Measurements from ENCODE around the gene RPS18. TPM values are rescaled to one million over a fixed set of nuclear protein-coding genes. Genes with fewer than 3 reads are reported as not detected.

RPS18 gene
- total and polyA plus RNA-seq, 9 of the 15 experiments (the other 6 are each of a cell fraction or from before 2014, with no cell fraction given) = 5,023 to 17,516 (median 8,131) TPM

- TF ChIP-seq GATA2 (CRISPR knock-in tag; IDR thresholded peaks at IDR 0.05) = no peak
- TF ChIP-seq, protein P1, sequence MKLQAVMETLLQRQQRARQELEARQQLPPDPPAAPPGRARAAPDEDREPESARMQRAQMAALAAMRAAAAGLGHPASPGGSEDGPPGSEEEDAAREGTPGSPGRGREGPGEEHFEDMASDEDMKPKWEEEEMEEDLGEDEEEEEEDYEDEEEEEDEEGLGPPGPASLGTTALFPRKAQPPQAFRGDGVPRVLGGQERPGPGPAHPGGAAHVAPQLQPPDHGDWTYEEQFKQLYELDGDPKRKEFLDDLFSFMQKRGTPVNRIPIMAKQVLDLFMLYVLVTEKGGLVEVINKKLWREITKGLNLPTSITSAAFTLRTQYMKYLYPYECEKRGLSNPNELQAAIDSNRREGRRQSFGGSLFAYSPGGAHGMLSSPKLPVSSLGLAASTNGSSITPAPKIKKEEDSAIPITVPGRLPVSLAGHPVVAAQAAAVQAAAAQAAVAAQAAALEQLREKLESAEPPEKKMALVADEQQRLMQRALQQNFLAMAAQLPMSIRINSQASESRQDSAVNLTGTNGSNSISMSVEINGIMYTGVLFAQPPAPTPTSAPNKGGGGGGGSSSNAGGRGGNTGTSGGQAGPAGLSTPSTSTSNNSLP (IDR thresholded peaks at IDR 0.05; ENCODE audit: borderline replicate concordance, low read depth, low read length) = no peak
- TF ChIP-seq MAFG (tag; conservative IDR thresholded peaks at IDR 0.05) = no peak
- no peak for TF ChIP-seq ZNF354B (CRISPR knock-in tag; IDR thresholded peaks at IDR 0.05)
- TF ChIP-seq YY1 (IDR thresholded peaks at IDR 0.05; ENCODE audit: borderline replicate concordance in 1 of 3, control insufficient read depth in 1 of 3, extremely low read depth in 1 of 3, insufficient read depth in 3 of 3, insufficient read length in 1 of 3, insufficient replicate concordance in 2 of 3, low read depth in 1 of 3, low read length in 2 of 3) = no peak
- no peak for TF ChIP-seq DLX4 (CRISPR knock-in tag; IDR thresholded peaks at IDR 0.05)
- no peak for TF ChIP-seq XRCC5 (IDR thresholded peaks at IDR 0.05; ENCODE audit: low read depth, low read length)
- no peak for TF ChIP-seq ZNF316 (IDR thresholded peaks at IDR 0.05)
- no peak for TF ChIP-seq GTF2A2 (tag; IDR thresholded peaks at IDR 0.05)
- TF ChIP-seq, protein P2, sequence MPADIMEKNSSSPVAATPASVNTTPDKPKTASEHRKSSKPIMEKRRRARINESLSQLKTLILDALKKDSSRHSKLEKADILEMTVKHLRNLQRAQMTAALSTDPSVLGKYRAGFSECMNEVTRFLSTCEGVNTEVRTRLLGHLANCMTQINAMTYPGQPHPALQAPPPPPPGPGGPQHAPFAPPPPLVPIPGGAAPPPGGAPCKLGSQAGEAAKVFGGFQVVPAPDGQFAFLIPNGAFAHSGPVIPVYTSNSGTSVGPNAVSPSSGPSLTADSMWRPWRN (IDR thresholded peaks at IDR 0.05; ENCODE audit: low read depth) = no peak
- no peak for TF ChIP-seq BRCA1 (IDR thresholded peaks at IDR 0.05)
- TF ChIP-seq BRCA1 (CRISPR knock-in tag; IDR thresholded peaks at IDR 0.05) = 0 out of 2 replicates have a peak, but pooled peaks have one; percentile 72
- no peak for TF ChIP-seq SFPQ (IDR thresholded peaks at IDR 0.05; ENCODE audit: low read depth, low read length)
- TF ChIP-seq PML (IDR thresholded peaks at IDR 0.05; ENCODE audit: low read length) = no peak
- no peak for TF ChIP-seq RUNX1 (IDR thresholded peaks at IDR 0.05; ENCODE audit: low read depth)
- TF ChIP-seq, protein P3, sequence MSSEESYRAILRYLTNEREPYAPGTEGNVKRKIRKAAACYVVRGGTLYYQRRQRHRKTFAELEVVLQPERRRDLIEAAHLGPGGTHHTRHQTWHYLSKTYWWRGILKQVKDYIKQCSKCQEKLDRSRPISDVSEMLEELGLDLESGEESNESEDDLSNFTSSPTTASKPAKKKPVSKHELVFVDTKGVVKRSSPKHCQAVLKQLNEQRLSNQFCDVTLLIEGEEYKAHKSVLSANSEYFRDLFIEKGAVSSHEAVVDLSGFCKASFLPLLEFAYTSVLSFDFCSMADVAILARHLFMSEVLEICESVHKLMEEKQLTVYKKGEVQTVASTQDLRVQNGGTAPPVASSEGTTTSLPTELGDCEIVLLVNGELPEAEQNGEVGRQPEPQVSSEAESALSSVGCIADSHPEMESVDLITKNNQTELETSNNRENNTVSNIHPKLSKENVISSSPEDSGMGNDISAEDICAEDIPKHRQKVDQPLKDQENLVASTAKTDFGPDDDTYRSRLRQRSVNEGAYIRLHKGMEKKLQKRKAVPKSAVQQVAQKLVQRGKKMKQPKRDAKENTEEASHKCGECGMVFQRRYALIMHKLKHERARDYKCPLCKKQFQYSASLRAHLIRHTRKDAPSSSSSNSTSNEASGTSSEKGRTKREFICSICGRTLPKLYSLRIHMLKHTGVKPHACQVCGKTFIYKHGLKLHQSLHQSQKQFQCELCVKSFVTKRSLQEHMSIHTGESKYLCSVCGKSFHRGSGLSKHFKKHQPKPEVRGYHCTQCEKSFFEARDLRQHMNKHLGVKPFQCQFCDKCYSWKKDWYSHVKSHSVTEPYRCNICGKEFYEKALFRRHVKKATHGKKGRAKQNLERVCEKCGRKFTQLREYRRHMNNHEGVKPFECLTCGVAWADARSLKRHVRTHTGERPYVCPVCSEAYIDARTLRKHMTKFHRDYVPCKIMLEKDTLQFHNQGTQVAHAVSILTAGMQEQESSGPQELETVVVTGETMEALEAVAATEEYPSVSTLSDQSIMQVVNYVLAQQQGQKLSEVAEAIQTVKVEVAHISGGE (CRISPR knock-in tag; IDR thresholded peaks at IDR 0.05) = no peak
- TF ChIP-seq ARID2 (IDR thresholded peaks at IDR 0.05) = 0 out of 2 replicates have a peak, but pooled peaks have one; percentile 47
- TF ChIP-seq ZNF184 (CRISPR knock-in tag; IDR thresholded peaks at IDR 0.05) = no peak
- no peak for TF ChIP-seq PTRF (tag; IDR thresholded peaks at IDR 0.05)
Measured at GRCh38 chr6:33323623-33323948, 51.7 kb downstream of the RPS18 start (continued).

Measured in K562 (cell line).